RWPE1 (cell line): ENCODE results near the gene FCGR2B.

ENCODE experiments used
- CTCF ChIA-PET: fragments of 350-600 bp; sonication (Branson Sonifier 250); formaldehyde crosslinking; extraction: SDS; loops from one replicate; lab custom pipeline; 2021; lab: Yijun Ruan, JAX
- POLR2A ChIA-PET: fragments of 400-600 bp; formaldehyde crosslinking; extraction: SDS; loops from one replicate; lab custom pipeline; 2020; ENCODE audit warnings: antibody characterized with exemption; ENCODE audit not compliant: low non-redundant PET; lab: Yijun Ruan, JAX
- DNase-seq: peaks from one replicate; pipeline ENCODE4 v3.0.0; 2012; ENCODE audit warnings: low spot score
- H3K27ac ChIP-seq: fragments of 450-650 bp; 2 replicates; pipeline ENCODE4 v1.5.1; 2017
- TF ChIP-seq, protein P1 (sequence below): fragments of 450-650 bp; conservative IDR thresholded peaks from 2 replicates; pipeline ENCODE4 v1.5.1; 2017; ENCODE audit warnings: low read depth, mild to moderate bottlenecking

FCGR2B gene

DNA sequence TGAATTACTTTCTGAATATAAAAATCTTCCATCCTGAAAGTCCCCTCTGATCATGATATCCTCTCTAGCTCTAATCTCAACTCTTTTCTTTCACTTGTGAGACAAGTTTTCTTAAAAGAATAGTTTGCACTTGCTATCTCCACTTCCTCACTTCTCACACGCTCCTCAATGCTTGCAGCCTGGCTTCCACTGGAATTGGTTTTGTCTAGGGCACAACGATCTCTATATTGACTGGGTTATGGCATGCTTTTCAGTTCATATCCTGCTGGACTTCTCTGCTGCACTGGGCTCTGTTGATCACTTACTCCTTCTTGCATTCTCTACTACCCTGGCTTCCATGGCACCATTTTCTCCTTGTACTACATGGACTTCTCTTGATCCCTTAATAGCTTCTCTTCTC is 44.6 kb downstream of the FCGR2B start:
- CTCF ChIA-PET: no interaction called here
- POLR2A ChIA-PET: no interaction called here
- DNase-seq: no peak
- TF ChIP-seq, protein P1, sequence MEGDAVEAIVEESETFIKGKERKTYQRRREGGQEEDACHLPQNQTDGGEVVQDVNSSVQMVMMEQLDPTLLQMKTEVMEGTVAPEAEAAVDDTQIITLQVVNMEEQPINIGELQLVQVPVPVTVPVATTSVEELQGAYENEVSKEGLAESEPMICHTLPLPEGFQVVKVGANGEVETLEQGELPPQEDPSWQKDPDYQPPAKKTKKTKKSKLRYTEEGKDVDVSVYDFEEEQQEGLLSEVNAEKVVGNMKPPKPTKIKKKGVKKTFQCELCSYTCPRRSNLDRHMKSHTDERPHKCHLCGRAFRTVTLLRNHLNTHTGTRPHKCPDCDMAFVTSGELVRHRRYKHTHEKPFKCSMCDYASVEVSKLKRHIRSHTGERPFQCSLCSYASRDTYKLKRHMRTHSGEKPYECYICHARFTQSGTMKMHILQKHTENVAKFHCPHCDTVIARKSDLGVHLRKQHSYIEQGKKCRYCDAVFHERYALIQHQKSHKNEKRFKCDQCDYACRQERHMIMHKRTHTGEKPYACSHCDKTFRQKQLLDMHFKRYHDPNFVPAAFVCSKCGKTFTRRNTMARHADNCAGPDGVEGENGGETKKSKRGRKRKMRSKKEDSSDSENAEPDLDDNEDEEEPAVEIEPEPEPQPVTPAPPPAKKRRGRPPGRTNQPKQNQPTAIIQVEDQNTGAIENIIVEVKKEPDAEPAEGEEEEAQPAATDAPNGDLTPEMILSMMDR: no peak
- no peak overlapping the region for H3K27ac ChIP-seq

DNA sequence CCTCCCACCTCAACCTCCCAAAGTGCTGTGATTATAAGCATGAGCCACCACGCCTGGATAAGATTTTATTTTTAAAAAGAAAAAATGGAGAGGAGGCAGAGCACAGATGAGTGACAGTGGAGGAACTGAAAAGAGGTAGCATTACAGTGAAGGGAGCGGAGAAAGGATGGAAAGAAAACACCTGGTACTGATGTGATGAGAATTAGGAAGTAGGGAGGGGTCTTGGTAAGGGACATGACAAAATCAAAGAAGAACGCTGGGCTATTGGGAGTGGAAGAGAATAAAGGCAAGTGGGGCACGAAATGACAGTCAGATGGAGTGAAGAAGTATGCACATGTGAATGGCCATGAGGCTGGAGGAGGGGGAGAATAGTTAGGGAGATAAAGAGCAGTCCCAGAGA is 46.4 kb downstream of the FCGR2B start:
- no peak for DNase-seq
- TF ChIP-seq, protein P1: no peak
- POLR2A ChIA-PET: no interaction called here
- H3K27ac ChIP-seq: no peak overlapping the region
- CTCF ChIA-PET: no interaction called here

DNA sequence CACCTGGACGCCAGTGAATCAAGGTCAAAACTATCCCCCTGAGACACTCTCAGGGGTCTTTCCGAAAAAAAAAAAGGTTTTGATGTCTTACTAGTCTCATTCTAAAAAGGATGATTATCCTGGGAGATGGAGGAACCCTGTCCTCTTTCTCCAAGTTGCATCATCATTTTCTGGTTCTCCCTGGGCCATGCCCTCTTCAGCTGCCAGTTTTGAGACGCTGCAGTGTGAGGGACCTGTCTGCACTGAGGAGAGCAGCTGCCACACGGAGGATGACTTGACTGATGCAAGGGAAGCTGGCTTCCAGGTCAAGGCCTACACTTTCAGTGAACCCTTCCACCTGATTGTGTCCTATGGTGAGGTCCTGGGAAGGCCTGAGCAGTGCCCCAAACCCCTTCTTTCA is 47.6 kb downstream of the FCGR2B start:
- no peak overlapping the region for H3K27ac ChIP-seq
- TF ChIP-seq, protein P1: no peak
- ChIA-PET CTCF (no interaction called here), POLR2A (no interaction called here)
- no peak for DNase-seq

DNA sequence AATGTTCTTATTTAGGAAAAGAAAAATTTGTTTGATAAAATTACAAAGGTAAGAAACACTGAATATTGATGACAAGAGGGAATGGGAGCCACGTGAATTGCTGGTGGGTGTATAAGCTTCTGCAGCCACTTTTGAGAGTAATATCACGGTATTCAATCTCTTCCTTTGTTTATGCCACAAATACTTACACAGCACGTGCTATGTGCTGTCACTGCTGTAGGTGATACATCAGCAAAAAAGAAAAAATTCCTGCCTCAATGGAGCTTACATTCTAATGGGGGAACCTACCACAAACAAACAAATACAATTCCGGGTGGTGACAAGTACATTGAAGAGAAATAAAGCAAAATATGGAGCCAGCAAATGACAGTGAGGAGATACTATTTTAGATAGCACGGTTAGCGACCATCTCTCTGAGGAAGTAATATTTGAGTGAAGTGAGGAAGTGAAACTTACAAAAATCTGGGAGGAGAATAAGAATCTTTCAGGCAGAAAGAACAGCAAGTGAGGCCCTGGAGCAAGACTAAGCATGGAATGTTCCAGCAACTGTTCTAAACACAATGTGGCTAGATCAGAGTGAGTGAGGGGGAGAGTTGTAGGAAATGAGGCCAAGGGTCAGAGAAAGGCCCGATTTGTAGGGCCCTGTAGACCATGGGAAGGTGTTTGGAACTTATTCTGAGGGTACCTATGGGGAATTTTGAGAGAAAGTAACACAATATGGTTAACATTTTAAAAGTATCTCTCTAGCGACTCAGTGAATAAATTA is 55.8 kb downstream of the FCGR2B start:
- no peak overlapping the region for H3K27ac ChIP-seq
- TF ChIP-seq, protein P1: no peak
- DNase-seq: no peak
- POLR2A ChIA-PET: no interaction called here
- CTCF ChIA-PET: no interaction called here

DNA sequence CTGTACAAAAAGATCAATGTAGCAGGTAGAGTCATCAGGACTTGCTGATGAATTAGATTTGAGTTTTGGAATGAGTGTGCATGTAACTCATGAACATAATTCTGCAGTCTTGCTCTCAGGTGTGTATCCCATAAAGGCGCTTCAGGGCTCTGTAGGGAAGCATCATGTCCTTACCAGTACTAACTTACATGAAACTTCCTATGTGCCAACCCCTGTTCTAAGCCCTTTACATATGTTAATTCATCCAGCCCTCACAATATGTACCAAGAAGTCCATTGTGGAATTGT is 56.3 kb downstream of the FCGR2B start:
- no peak overlapping the region for H3K27ac ChIP-seq
- TF ChIP-seq, protein P1: no peak
- POLR2A ChIA-PET: no interaction called here

DNA sequence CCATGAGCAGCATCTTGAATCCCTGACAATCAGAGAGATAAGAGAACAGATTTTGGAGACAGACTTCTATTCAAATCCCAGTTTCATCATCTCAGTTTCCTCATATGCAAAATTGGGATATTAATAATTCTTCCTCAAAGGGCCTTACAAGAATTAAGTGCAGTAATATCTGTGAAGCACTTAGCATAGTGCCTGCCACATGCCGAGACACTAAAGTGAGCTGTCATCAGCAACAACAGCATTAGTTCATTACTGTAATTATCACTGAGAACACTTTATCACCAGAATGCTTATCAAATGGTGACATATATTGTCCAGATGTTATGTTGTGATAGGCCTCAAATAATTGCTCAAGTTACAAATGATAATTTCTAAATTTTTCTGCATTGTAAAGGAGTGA is 57.5 kb downstream of the FCGR2B start:
- CTCF ChIA-PET: no interaction called here
- no peak overlapping the region for H3K27ac ChIP-seq
- no peak for DNase-seq
- POLR2A ChIA-PET: no interaction called here
- TF ChIP-seq, protein P1: no peak

More for the DNA sequence above, 56.3 kb downstream of the FCGR2B start:
- no peak for DNase-seq
- CTCF ChIA-PET: no interaction called here
